OCI-LY7 (cell line): ENCODE measurements around the gene COL25A1. TPM values are rescaled to one million over a fixed set of nuclear protein-coding genes. Genes with fewer than 3 reads are reported as not detected.

Experiments
- BruUV-seq: library from RNA; stranded (reverse); fragments of 400-500 nt; replicated peaks from 2 replicates; lab custom pipeline; 2021; lab: Mats Ljungman, UMichigan
- CTCF ChIA-PET: fragments of 300-600 bp; sonication (Branson Sonifier 250); formaldehyde crosslinking; loops from one replicate; lab custom pipeline; 2022; ENCODE audit warnings: antibody characterized with exemption; ENCODE audit not compliant: unreplicated experiment; lab: Charles Lee
- POLR2A ChIA-PET: fragments of 300-600 bp; sonication (Branson Sonifier 250); formaldehyde crosslinking; loops from one replicate; lab custom pipeline; 2022; ENCODE audit warnings: antibody characterized with exemption; lab: Charles Lee
- DNase-seq: peaks from one replicate; pipeline ENCODE4 v3.0.0-alpha.2; 2015; ENCODE audit warnings: low spot score
- H2AFZ ChIP-seq: fragments of 200-600 bp; sonication (generic), shearing (Covaris generic); 2 replicates; pipeline ENCODE4 v1.6.1; 2014; ENCODE audit warnings: mild to moderate bottlenecking, antibody characterized with exemption, low read length, moderate library complexity
- H3K27ac ChIP-seq: fragments of 200-600 bp; sonication (generic); 2 replicates; pipeline ENCODE4 v1.5.1; 2014; ENCODE audit warnings: mixed run types, low read depth, mild to moderate bottlenecking, moderate library complexity, low read length, inconsistent platforms; ENCODE audit not compliant: poor library complexity, severe bottlenecking
- H3K36me3 ChIP-seq: fragments of 200-600 bp; sonication (generic); 2 replicates; pipeline ENCODE4 v1.6.1; 2014; ENCODE audit warnings: mild to moderate bottlenecking, antibody characterized with exemption, low read length, moderate library complexity, mixed read lengths; ENCODE audit not compliant: insufficient read depth
- H3K4me1 ChIP-seq: fragments of 200-600 bp; sonication (generic); 2 replicates; pipeline ENCODE4 v1.5.1; 2014; ENCODE audit warnings: mild to moderate bottlenecking, low read length; ENCODE audit not compliant: insufficient read depth, poor library complexity, severe bottlenecking
- H3K4me2 ChIP-seq: fragments of 200-600 bp; sonication (generic); 2 replicates; pipeline ENCODE4 v1.6.1; 2014; ENCODE audit warnings: mild to moderate bottlenecking, low read length
- H3K4me3 ChIP-seq: fragments of 200-600 bp; sonication (generic); 2 replicates; pipeline ENCODE4 v1.5.1; 2014; ENCODE audit warnings: mild to moderate bottlenecking, low read depth, low read length; ENCODE audit not compliant: poor library complexity, severe bottlenecking
- H3K79me2 ChIP-seq: fragments of 200-600 bp; sonication (generic); 2 replicates; pipeline ENCODE4 v1.6.1; 2016; ENCODE audit warnings: low read depth, mild to moderate bottlenecking, low read length, moderate library complexity, mixed read lengths; ENCODE audit not compliant: insufficient read depth
- H3K9me2 ChIP-seq: fragments of 200-600 bp; sonication (generic); 2 replicates; pipeline ENCODE4 v1.6.1; 2016; ENCODE audit warnings: mild to moderate bottlenecking, low read length, mixed read lengths; ENCODE audit not compliant: insufficient read depth
- H3K9me3 ChIP-seq: fragments of 200-600 bp; sonication (generic); 2 replicates; pipeline ENCODE4 v1.6.1; 2014; ENCODE audit warnings: mild to moderate bottlenecking, mixed run types, low read length, mixed read lengths
- H4K20me1 ChIP-seq: fragments of 200-600 bp; sonication (generic); 2 replicates; pipeline ENCODE4 v1.6.1; 2014; ENCODE audit warnings: mild to moderate bottlenecking, antibody characterized with exemption, low read length, moderate library complexity, mixed read lengths; ENCODE audit not compliant: insufficient read depth
- CTCF ChIP-seq: fragments of 200-600 bp; sonication (generic); conservative IDR thresholded peaks from 2 replicates; pipeline ENCODE4 v1.5.1; 2014; ENCODE audit warnings: mild to moderate bottlenecking, antibody characterized with exemption, low read length, moderate library complexity, mixed read lengths
- EZH2phosphoT487 ChIP-seq: fragments of 200-600 bp; sonication (generic); IDR thresholded peaks from 2 replicates; pipeline ENCODE4 v1.6.1; 2018; ENCODE audit warnings: low read depth, borderline replicate concordance, mild to moderate bottlenecking, mixed run types, antibody characterized with exemption, low read length, moderate library complexity, mixed read lengths
- intact Hi-C: fragments of 100-400 bp; cut with micrococcal nuclease; formaldehyde crosslinking; loops from one replicate; pipeline ENCODE4 v1.10.0; 2022; ENCODE audit not compliant: unreplicated experiment
- total RNA-seq, 2 experiments: library from RNA; depleted of rRNA in 1 of 2; stranded (reverse); fragments of >200 nt in 1 of 2; shearing (Covaris generic) in 1 of 2; gene quantifications; 2 replicates each; pipeline ENCODE4 v1.2.3, GENCODE V29; 2014 to 2022

COL25A1 gene
- total RNA-seq, 2 experiments from 2014 or later: not detected

- H3K9me2 ChIP-seq: no peaks in the 10 kb centered on the region
- DNase-seq: no peak
- BruUV-seq: no TSS peak
- CTCF ChIA-PET: no interaction called here
- intact Hi-C loops: no loop called here
- no peak overlapping the region for H2AFZ ChIP-seq
- TF ChIP-seq EZH2phosphoT487: no peak
- no peak for TF ChIP-seq CTCF
- H3K4me3 ChIP-seq: no peak overlapping the region
- no peaks in the 10 kb centered on the region for H3K9me3 ChIP-seq
- H3K79me2 ChIP-seq: no peaks in the 10 kb centered on the region
- H3K36me3 ChIP-seq: no peaks in the 10 kb centered on the region
- H3K4me1 ChIP-seq: no peaks in the 10 kb centered on the region
- H4K20me1 ChIP-seq: no peaks in the 10 kb centered on the region
- H3K27ac ChIP-seq: no peak overlapping the region
- POLR2A ChIA-PET: no interaction called here
- no peak overlapping the region for H3K4me2 ChIP-seq
Observed at GRCh38 chr4:108980455-108981239, 321.8 kb downstream of the COL25A1 start.

GRCh38 chr4:108979759-108980158, 322.7 kb downstream of the COL25A1 start:
- CTCF ChIA-PET: no interaction called here
- Histone ChIP-seq H3K79me2 (no peaks in the 10 kb centered on the region), H3K9me3 (no peaks in the 10 kb centered on the region), H3K27ac (no peak overlapping the region), H3K4me1 (no peaks in the 10 kb centered on the region), H3K36me3 (no peaks in the 10 kb centered on the region), H4K20me1 (no peaks in the 10 kb centered on the region), H3K4me2 (no peak overlapping the region), H2AFZ (no peak overlapping the region), H3K4me3 (no peak overlapping the region), H3K9me2 (no peaks in the 10 kb centered on the region)
- BruUV-seq: no TSS peak
- no peak for DNase-seq
- intact Hi-C loops: no loop called here
- POLR2A ChIA-PET: no interaction called here
- no peak for TF ChIP-seq CTCF
- TF ChIP-seq EZH2phosphoT487: no peak

GRCh38 chr4:108978066-108978465, 324.4 kb downstream of the COL25A1 start:
- no peak overlapping the region for H2AFZ ChIP-seq
- H4K20me1 ChIP-seq: no peaks in the 10 kb centered on the region
- no peak overlapping the region for H3K4me2 ChIP-seq
- no TSS peak for BruUV-seq
- H3K36me3 ChIP-seq: no peaks in the 10 kb centered on the region
- TF ChIP-seq EZH2phosphoT487: no peak
- TF ChIP-seq CTCF: no peak
- H3K79me2 ChIP-seq: no peaks in the 10 kb centered on the region
- no peaks in the 10 kb centered on the region for H3K9me3 ChIP-seq
- no peak overlapping the region for H3K4me3 ChIP-seq
- POLR2A ChIA-PET: interaction anchor here (0.7 kb wide), 1 partner anchor 10 kb away, joined by 4 read pairs; no protein-coding TSS in a partner anchor
- intact Hi-C loops: no loop called here
- no peak for DNase-seq
- H3K9me2 ChIP-seq: no peaks in the 10 kb centered on the region
- CTCF ChIA-PET: interaction anchor here (0.6 kb wide), 1 partner anchor 129 kb away, joined by 4 read pairs; no protein-coding TSS in a partner anchor
- no peaks in the 10 kb centered on the region for H3K4me1 ChIP-seq
- no peak overlapping the region for H3K27ac ChIP-seq
